GM19023 (cell line): ENCODE measurements around the gene TRABD.

Source experiments
- ATAC-seq: cut with Tn5 transposase; IDR thresholded peaks from one replicate; pipeline ENCODE4 v1.9.1; 2021; ENCODE audit warnings: mild to moderate bottlenecking, moderate library complexity; ENCODE audit not compliant: unreplicated experiment

The TRABD gene

DNA sequence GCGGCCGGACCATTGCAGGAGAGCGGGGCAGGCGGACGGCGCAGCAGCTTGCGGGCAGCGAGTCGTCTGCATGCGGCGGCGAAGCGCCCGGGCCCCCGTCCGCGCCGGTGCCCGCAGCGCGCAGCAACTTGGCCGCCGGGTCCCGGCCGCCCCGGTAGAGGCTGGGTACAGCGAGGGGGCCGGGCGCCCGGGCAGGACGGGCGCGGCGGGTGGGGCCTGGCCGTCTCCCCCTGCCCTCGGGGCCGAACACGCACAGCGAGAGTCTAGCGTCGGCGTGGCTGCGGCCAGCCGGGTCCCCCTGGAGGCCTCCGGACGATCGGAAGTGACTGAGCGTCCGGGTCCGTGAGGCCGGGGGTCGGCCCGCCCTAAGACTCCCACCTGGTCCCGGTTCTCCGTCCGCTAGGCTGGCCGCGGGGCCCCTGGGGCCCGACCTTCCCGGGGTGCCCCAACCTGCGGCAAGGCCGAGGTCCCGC, 775 bp upstream of the TRABD start:
- no peak for ATAC-seq

DNA sequence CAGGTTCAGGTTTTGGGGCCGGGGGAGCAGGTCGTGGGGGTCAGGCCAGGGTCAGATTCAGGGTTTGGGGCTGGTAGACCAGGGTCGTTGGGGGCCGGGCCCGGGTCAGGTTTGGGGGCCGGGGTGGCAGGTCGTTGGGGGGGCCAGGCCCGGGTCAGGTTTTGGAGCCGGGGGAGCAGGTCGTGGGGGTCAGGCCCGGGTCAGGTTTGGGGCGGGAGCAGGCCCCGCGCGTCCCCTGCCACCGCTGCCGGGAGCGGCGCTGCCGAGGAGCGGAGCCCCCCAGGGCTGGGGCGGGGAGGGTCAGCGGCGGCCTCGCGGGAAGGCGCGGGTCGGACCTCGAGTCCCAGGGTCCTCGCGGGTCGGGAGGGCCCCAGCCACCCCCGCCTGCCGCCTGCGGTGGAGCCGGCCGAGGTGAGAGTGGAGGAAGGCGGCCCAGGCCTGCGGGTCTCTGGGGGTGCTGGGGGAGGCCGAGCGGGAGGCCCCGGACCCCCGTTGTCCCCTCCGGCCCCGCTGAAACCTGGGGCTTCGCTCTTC, 535 bp downstream of the TRABD start:
- ATAC-seq, result no peak

DNA sequence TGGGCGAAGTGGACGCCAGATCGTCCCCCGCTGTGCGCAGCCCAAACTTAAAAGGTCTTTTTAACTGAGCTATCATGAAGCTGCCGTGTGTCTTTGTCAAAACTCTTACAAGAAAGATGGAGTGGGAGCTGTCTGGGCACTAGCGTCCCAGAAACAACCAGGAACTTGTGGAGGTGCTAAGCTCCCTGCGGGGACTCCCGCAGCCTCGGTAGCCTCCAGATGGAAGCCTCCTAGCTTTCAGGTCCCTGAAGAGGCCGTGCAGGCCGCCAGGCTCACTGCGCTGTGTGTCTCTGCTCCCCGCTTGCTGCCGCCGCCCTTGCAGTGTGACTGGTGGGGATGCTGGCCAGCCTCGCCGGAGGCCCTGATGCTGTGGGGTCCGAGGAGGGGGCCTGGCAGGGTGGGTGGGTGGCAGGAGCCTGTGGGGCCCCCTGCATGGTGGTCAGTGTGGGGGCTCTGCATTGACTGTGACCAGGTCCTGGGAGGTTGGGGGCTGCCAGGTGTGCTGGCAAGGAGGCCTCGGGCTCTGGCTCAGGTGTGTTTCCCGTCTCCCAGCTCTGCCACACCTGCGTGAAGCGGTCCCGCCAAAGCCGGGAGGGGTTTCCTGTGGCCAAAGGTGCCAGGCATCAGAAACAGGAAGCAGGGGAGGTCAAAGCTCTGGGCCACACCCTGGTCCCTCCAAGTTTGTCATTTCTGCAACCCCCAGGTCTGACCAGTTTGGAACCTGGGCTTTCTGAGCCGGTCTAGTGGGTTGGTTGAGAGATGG, 1.2 kb downstream of the TRABD start:
- ATAC-seq, result no peak

DNA sequence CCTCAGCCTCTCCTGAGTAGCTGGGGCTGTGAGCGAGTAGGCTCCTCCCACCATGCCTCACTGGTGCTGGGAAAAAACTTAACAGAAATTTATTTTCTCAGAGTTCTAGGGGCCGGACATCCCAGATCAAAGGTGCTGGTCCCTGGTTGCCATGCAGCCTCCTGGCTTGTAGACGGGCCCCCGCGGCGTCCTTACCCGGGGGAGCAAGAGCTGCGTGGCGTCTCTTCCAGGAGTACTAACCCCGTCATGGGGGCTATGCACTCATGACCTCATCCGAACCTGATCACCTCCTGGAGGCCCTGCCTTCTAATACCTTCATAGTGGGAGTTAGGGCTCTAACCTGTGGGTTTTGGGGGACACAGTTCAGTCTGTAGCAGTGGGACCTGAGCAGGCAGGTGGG, 2.6 kb downstream of the TRABD start:
- ATAC-seq, result no peak

DNA sequence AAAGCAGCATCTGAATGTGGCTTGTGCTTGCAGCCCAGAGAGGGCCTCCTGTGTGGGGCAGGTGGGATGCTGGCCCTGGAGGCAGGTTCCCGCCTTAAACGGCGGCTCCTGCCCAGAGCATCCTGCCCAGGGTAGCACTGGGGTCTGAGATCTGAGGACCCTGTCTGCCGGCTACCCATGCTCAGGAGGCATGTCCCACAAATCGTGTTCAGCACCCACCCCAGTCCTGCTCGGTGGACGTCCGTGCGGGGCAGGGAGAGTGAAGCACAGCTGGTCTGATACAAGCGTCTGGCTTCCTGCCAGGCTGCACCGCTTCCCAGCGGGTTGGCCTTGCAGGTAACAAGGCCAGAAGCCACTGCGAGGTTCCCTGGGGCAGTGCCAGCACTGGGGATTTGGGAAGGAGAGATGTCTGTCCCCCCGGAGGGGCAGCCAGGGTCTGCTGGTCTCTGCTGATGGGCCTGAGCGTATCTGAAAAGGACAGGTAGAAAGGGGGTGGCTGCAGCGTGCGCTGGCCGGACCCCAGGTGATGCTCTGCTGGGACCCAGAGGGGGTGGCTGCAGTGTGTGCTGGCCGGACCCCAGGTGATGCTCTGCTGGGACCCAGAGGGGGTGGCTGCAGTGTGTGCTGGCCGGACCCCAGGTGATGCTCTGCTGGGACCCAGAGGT, 3.6 kb downstream of the TRABD start:
- no peak for ATAC-seq

DNA sequence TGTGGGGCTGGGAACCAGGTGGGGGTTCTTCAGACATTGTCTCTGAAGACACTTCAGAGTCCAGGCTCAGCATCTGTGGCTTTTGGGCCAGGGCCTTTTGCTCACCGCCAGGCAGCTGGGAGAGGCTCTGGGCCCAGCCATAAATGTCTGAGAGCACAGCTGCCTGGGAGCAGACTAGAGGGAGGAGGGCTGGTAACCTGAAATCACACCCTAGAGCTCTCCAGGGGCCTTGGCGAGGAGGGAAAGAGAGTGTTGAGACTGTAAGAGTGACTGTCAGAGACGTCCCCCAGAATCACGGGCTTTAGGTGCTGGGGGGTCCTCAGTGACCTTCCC, 4.1 kb downstream of the TRABD start:
- ATAC-seq, result no peak

DNA sequence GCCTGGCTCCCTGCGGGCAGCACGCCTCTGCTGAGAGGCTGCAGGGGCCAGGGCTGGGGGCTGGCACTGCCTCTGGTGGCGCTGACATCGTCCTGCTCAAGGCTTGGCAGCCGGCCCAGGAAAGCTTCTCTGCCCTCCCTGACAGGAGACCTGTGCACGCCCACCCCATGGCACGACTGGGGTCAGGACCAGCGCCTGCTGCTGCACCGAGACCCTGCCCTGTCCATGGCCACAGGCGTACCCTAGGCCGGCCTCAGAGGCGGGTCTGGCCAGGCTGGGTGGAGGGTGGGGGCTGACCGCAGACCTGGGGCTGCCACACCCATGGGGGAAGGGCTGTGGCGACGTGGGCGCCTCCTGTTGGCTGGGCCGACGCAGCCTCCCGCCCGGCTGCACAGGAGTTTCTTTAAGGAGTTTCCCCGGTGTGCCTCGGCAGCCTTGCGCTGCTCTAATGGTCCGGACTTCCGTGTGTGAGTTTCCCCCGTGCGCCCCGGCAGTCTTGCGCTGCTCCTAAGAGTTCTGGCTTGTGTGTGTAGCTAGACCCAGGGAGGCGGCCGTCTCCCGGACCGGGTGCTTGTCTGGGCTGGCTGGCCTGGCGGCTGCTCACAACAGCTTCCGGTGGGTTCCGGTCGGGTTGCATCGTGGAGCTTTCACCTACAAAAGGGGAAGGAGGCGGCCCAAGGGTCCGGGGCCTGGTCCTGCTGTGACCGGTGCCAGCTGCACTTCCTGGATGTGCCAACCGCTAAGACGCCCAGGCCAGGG, 4.6 kb downstream of the TRABD start:
- ATAC-seq, result peak; percentile 36

DNA sequence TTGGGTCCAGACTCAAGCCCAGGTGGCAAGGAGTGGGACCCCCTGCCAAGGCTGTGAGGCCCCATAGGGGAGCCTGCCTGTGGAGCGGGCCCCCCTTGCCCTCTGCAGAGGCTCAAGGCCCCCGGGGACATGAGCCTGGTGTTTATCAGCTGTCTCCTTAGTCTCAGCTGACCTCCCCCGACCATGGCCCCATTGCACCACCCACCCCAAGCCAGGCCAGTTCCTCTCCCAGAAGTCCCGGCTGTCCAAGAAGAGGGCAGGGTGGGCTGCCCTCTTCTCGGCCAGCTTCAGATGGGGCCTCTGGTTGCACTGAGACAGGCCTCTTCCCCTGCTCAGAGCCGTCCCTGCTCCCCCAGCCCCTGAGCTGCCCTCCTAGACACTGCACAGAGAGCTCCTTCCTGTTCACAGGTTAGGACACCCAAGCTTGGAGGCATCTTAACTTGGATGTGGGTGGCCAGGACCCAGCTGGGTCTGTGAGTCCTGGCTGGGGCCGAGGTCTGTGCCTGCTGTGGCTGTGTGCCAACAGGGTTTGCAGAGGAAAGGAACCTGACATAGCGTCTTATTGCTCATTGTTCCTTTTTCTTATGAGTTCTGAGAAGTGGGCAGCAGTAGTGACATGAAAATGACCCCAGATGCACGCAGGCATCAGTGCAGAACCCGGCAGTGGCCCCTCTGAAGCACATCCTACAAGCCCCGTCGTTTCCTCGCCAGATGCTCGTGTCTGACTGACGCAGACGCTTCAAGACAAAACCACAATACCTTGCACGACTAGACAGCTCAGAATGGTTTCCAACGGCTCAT, 5.4 kb downstream of the TRABD start:
- no peak for ATAC-seq

DNA sequence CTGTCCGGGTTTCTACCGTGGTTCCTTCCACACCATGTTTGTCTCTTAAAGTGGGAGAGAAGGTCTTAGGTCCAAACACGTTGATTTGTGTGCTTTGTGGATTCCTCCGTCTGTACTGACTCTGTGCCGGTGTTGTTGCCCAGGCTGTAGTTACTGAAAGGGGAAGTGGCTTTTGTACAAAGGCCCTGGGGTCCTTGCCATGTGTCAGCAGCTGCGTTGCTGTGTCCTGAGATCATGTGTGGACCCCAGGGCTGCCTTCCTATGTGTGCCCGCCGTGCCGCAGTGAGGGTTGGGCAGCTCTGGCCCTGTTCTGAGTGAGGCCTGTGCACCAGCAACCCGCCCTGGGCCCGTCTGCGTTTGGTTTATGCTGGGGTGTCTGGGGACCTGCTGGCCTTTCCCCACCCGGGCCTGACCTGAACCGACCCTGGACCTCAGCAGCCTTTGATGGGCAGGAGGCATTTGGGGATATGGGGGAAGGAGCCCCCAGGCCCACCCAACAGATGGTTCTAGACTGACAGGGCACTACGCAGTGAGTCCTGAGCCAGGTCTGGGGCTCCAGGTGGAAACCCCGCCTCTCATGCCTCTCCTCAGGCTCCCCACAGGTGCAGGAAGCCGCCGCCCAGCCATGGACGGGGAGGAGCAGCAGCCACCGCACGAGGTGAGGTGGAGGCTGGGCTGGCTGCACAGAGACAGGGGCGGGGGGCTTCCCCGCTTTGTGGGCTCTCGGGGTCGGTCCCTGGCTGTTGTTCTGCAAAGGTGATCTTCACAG, 6.9 kb downstream of the TRABD start:
- ATAC-seq, result no peak

DNA sequence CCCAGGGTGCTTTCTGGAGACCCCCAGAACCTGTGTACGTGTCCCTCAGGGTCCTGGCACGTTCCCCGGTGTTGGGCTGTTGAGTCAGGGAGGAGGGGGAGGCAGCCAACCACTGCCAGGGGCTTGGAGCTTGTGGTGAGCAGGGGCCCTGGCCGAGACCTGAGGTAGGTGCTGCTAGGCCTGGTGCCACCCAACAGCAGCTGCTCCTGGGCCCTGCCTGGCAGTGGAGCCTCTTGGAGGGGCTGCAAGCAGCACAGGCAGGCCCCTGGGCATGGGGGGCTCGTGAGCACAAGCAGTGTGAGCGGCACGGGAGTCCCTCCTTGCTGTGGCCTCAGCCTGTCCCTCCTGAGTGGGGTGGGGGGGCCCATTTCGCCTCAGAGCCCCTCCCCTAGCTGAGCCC, 7.9 kb downstream of the TRABD start:
- ATAC-seq, result no peak

DNA sequence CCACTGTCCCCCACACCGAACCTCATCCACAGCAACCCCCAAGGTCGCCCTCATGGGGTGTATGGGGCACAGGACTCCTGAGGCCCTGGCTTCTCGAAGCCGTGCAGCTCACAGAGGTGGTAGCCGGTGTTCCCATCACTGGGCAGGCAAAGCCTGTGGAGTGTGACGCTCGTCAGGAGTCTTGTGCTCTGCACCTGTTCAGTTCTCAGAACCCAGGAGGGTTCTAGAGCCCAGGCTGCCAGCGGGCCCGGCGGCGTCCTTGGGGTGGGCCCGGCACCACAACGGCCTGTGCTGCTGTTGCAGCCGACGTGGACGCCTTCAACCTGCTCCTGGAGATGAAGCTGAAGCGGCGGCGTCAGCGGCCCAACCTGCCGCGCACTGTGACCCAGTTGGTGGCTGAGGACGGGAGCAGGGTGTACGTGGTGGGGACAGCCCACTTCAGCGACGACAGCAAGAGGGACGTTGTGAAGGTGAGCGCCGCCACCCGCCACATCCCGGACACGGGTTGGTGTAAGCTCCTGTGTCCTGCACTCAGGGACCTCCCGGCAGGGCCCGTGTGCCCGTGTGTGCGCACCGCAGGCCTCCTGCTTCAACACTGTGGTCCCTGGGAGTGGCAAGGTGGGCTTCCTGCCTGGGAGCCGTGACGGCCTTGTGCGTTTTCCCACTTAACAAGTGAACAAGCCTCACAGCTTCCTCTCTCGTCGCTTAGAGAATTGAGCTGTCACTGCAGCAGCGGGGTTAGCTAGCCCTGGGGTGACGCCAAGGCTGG, 8.5 kb downstream of the TRABD start:
- ATAC-seq, result no peak

DNA sequence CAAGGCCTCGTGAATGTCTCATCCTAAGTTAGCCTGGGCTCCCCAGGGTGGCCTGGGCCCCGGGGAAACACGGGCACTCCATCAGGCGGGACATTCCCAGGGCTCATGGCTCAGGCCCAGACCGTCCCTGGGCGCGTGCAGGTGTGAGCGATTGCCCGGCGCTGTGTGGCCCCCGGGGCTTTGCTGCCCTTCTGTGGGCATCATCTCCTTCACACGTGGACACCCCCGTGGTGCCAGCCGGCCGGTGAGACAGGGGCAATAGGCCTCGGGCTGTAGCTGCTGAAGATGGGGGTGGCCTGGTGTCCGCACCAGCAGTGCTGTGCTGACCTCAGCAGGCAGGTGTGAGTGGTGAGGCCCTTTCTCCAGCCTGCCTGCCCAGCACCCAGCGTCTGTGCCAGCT, 10.5 kb downstream of the TRABD start:
- no peak for ATAC-seq

DNA sequence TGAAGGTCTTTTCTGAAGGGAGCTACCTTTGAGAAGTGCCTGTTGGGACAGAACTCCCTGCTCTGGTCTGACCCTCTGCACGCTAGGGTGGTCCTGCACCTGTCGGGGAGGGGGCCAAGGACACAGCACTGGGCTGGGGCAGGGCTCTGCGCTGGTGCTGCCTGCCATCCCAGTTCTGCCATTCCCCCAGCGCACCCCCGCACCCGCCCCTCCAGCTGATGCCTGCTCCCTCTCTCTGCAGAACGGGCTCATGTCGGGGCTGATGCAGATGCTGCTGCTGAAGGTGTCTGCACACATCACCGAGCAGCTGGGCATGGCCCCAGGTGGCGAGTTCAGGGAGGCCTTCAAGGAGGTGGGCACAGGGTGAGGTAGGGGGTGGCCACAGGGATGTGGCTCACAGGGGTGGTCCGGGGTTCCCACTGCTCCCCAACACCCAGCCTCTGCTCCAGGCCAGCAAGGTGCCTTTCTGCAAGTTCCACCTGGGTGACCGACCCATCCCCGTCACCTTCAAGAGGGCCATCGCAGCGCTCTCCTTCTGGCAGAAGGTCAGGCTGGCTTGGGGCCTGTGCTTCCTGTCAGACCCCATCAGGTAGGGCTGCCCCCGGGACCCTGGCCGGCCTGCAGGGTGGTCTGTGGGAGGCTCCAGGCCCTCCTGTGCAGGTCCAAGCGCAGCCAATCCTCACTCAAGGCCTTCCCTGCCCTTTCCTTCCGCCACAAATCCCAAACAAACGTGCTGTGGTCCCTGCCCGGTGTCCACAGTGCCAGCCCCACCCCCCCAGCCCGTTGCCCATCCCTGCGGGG, 11.5 kb downstream of the TRABD start:
- ATAC-seq, result no peak

DNA sequence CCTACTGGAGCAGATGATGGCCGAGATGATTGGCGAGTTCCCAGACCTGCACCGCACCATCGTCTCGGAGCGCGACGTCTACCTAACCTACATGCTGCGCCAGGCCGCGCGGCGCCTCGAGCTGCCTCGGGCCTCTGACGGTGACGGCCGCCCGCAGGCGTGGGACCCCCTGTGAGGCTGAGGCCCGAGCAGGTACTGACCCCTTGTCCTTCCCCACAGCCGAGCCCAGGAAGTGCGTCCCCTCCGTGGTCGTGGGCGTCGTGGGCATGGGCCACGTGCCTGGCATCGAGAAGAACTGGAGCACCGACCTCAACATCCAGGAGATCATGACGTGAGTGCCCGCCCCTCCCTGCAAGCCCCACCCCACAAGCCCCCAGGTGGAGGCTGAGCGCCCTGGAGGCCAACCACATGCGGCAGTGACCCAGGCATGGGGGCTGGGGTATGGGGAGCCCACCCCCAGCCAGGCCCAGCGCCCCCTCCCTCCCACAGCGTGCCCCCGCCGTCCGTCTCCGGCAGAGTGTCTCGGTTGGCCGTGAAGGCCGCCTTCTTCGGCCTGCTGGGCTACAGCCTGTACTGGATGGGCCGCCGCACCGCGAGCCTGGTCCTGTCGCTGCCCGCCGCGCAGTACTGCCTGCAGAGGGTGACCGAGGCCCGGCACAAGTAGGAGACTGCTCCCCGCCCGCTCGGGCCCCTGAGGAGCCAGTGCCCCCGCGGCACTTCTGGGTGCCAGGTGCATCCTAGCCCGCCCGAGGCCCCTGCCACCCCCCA, 12.3 kb downstream of the TRABD start:
- no peak for ATAC-seq

DNA sequence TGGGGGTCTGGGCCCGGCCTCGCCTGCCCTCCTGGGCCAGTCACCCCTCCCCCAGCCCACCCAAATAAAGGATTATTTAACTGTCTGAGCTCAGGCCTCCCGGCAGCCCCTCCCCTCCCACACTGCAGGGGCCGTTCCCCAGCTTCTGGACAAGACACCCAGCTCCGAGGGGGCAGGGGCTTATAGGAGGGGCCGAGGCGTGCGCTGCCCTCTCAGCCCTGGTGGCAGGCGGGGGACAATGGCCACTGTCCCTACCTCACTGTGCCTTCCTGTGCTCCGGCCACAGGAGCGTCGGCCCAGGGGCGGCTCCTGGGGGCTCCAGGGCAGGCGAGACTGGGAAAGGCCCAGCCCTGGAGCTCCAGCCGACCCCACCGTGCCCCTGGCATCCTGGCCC, 12.9 kb downstream of the TRABD start:
- no peak for ATAC-seq

DNA sequence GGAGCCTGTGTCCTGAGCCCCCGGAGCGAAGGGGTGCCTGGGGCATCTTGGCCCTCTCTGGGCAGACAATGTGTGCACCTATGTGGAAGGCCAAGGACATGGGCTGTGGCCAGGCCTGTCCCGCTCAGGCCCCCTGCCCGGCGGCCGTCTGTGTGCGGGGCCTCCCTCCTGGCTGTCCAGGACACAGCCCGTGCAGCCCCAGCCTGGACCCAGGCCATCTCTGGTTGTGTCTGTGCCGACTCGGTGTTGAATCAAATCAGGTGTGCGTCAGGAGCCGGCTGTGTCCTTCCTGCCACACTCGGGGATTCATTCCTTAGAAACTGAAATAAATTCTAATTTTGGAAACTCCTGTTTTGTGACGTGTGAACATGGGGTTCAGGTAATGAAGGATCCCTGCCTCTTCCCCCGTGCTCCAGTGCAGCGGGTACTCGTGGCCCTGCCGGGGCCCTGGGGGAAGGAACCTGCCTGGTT, 13.6 kb downstream of the TRABD start:
- no peak for ATAC-seq

DNA sequence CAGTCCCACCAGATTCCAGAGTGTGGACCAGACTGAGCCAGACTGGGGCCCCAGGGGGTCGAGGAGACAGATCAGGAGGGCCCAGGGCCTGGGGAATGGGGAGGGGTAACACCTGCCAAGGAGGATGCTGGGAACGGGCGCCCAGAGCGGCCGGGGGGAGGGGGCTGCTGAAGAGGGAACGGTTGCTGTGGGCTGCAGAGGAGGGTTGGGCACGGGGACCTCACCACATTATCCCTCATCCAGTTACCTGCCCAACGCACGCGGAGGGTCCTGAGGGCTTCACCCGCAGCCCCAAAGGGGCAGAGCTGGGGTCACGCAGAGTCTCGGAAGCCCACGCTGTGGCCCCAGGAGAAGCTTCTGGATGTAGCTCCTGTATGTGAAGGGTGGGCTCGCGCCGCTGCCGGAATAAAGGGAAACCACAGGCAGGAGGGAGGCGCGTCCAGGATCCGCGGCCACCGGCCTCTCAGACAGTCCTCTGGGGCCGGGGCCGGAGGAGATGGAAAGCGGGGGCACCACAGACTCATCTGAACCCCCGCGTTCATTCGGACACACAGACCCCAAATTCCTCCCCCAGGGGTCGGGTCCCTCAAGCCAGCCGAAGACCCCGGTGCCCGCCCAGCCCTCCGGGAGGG, 14.2 kb downstream of the TRABD start:
- no peak for ATAC-seq
